Upper lobe of right lung (tissue), 1 donor: ENCODE results near the gene TMEM60. TPM values are rescaled to one million over a fixed set of nuclear protein-coding genes. Genes with fewer than 3 reads are reported as not detected.
A peak's percentile ranks its signal among the peaks of the same experiment; 100 is the strongest.
"Not testable (repeated sequence)": the region's sequence is repeated elsewhere in the genome, so short reads cannot be mapped to it uniquely, and the experiment has no call there.

Experiments
- ATAC-seq: fragments of 200-7000 bp; cut with Tn5 transposase; one replicate; pipeline ENCODE4 v1.9.1; 2020; ENCODE audit warnings: mild to moderate bottlenecking, moderate library complexity
- DNase-seq: peaks from one replicate; pipeline ENCODE4 v3.0.0-alpha.2; 2020
- H3K27ac ChIP-seq: fragments of 200-600 bp; one replicate; pipeline ENCODE4 v1.8.0; 2022
- H3K27me3 ChIP-seq: fragments of 200-600 bp; one replicate; pipeline ENCODE4 v1.8.0; 2022; ENCODE audit warnings: mild to moderate bottlenecking
- H3K36me3 ChIP-seq: fragments of 200-600 bp; one replicate; pipeline ENCODE4 v1.8.0; 2022
- H3K4me1 ChIP-seq: fragments of 200-600 bp; one replicate; pipeline ENCODE4 v1.8.0; 2022
- H3K4me3 ChIP-seq: fragments of 200-600 bp; one replicate; pipeline ENCODE4 v1.8.0; 2022; ENCODE audit warnings: mild to moderate bottlenecking
- H3K9me3 ChIP-seq: fragments of 200-600 bp; one replicate; pipeline ENCODE4 v1.8.0; 2022
- CTCF ChIP-seq: fragments of 200-600 bp; IDR thresholded peaks from one replicate; pipeline ENCODE4 v1.8.0; 2022; ENCODE audit warnings: antibody characterized with exemption
- intact Hi-C: fragments of 100-400 bp; cut with DNase I; formaldehyde crosslinking; loops from one replicate; pipeline ENCODE4 v1.11.0; 2022
- total RNA-seq: library from RNA; stranded (reverse); fragmentation: NEBNext Ultra II Directional; extraction: Animal tissue kit (Norgen Biotek cat#: 25700); gene quantifications from one replicate; pipeline ENCODE4 v1.2.1, GENCODE V29; 2021
- donor health status: DM: no; HTN: yes; CAD: no; lungs with severe emphysema.

The TMEM60 gene
- total RNA-seq, 1 donor from 2014 or later: 22.8 TPM

GRCh38 chr7:77794000-77794399 is 4.2 kb downstream of the TMEM60 start:
- intact Hi-C loops: no loop called here
- H3K36me3 ChIP-seq: no peaks in the 10 kb centered on the region
- no peaks in the 10 kb centered on the region for H3K27me3 ChIP-seq
- no peak for ATAC-seq
- DNase-seq: no peak
- H3K9me3 ChIP-seq: no peaks in the 10 kb centered on the region
- no peak overlapping the region for H3K4me3 ChIP-seq
- TF ChIP-seq CTCF: no peak
- H3K4me1 ChIP-seq: peaks cover 21% of the 10 kb centered on the region
- no peak overlapping the region for H3K27ac ChIP-seq

GRCh38 chr7:77791956-77792355 is 6.3 kb downstream of the TMEM60 start:
- H3K9me3 ChIP-seq: no peaks in the 10 kb centered on the region
- peak overlapping the region; percentile 12 for H3K27ac ChIP-seq
- no peak for TF ChIP-seq CTCF
- H3K36me3 ChIP-seq: no peaks in the 10 kb centered on the region
- H3K4me1 ChIP-seq: peaks cover 16% of the 10 kb centered on the region
- no peak for ATAC-seq
- intact Hi-C loops: no loop called here
- DNase-seq: no peak
- H3K4me3 ChIP-seq: no peak overlapping the region
- H3K27me3 ChIP-seq: no peaks in the 10 kb centered on the region

GRCh38 chr7:77791336-77791735 is 6.9 kb downstream of the TMEM60 start:
- Histone ChIP-seq H3K4me1 (peaks cover 9% of the 10 kb centered on the region), H3K36me3 (no peaks in the 10 kb centered on the region), H3K9me3 (no peaks in the 10 kb centered on the region), H3K27me3 (no peaks in the 10 kb centered on the region), H3K27ac (peak overlapping the region; percentile 12), H3K4me3 (no peak overlapping the region)
- intact Hi-C loops: no loop called here
- no peak for TF ChIP-seq CTCF
- DNase-seq (no peak), ATAC-seq (peak; percentile 68)

GRCh38 chr7:77788327-77788902 is 9.8 kb downstream of the TMEM60 start:
- H3K9me3 ChIP-seq: no peaks in the 10 kb centered on the region
- TF ChIP-seq CTCF: no peak
- intact Hi-C loops: no loop called here
- no peaks in the 10 kb centered on the region for H3K27me3 ChIP-seq
- H3K27ac ChIP-seq: no peak overlapping the region
- H3K4me3 ChIP-seq: no peak overlapping the region
- ATAC-seq: no peak
- peaks cover 8% of the 10 kb centered on the region for H3K4me1 ChIP-seq
- H3K36me3 ChIP-seq: no peaks in the 10 kb centered on the region
- no peak for DNase-seq

GRCh38 chr7:77786741-77787140 is 11.5 kb downstream of the TMEM60 start:
- DNase-seq: no peak
- ATAC-seq: no peak
- Histone ChIP-seq H3K4me1 (peaks cover 6% of the 10 kb centered on the region), H3K36me3 (peaks cover 5% of the 10 kb centered on the region), H3K4me3 (no peak overlapping the region), H3K27me3 (no peaks in the 10 kb centered on the region), H3K27ac (no peak overlapping the region), H3K9me3 (no peaks in the 10 kb centered on the region)
- no peak for TF ChIP-seq CTCF
- intact Hi-C loops: no loop called here

- no peak for DNase-seq
- Histone ChIP-seq H3K9me3 (no peaks in the 10 kb centered on the region), H3K4me3 (no peak overlapping the region), H3K4me1 (no peaks in the 10 kb centered on the region), H3K27me3 (no peaks in the 10 kb centered on the region), H3K27ac (no peak overlapping the region), H3K36me3 (peaks cover 9% of the 10 kb centered on the region)
- TF ChIP-seq CTCF: no peak
- intact Hi-C loops: no loop called here
- no peak for ATAC-seq
Observed at GRCh38 chr7:77786018-77786417, 12.2 kb downstream of the TMEM60 start.

GRCh38 chr7:77784426-77784825 is 13.8 kb downstream of the TMEM60 start:
- H3K4me1 ChIP-seq, DNase-seq, intact Hi-C loops, H3K4me3 ChIP-seq, ATAC-seq, H3K27me3 ChIP-seq, H3K27ac ChIP-seq, H3K9me3 ChIP-seq: not testable (repeated sequence)
- peaks cover 25% of the 10 kb centered on the region for H3K36me3 ChIP-seq
